ENCODE measurements around the gene CCT3.

- TF ChIP-seq CTCF (IDR thresholded peaks at IDR 0.05; ENCODE audit: borderline replicate concordance, extremely low read depth, low read length, poor library complexity, severe bottlenecking) (no peak), EZH2 (IDR thresholded peaks at IDR 0.05; ENCODE audit: borderline replicate concordance, low read depth, low read length, severe bottlenecking) (no peak)
Measured at GRCh38 chr1:156281281-156281680, 56.8 kb downstream of the CCT3 start.

All from DND-41 (cell line).